ENCODE results near the gene CCNG1. TPM values are rescaled to one million over a fixed set of nuclear protein-coding genes. Genes with fewer than 3 reads are reported as not detected.

Gene CCNG1
- polyA plus RNA-seq, 1 donor (not counting 4 experiments of a cell fraction or from before 2014, with no cell fraction given), result 96.7 TPM

- Histone ChIP-seq H3K4me3 (ENCODE audit: control insufficient read depth in 2 of 3, extremely low read depth in 1 of 3, insufficient read depth in 2 of 3, low read depth in 1 of 3, low read length in 3 of 3) (no peak overlapping the region), H3K79me2 (ENCODE audit: control insufficient read depth, insufficient read depth, low read length) (peaks cover 10% of the 10 kb centered on the region), H3K36me3 (ENCODE audit: control insufficient read depth in 2 of 2, extremely low read depth in 1 of 2, insufficient read depth in 2 of 2, low read length in 2 of 2) (peaks cover 17% of the 10 kb centered on the region in 2 experiments), H3K4me2 (ENCODE audit: control insufficient read depth, extremely low read depth, insufficient read depth, low read depth, low read length) (no peak overlapping the region), H4K20me1 (ENCODE audit: control insufficient read depth, extremely low read depth, insufficient read depth, low read length) (no peaks in the 10 kb centered on the region), H3K9me1 (ENCODE audit: control insufficient read depth, extremely low read depth, insufficient read depth, low read length) (no peaks in the 10 kb centered on the region), H3K9ac (ENCODE audit: control insufficient read depth, extremely low read depth, insufficient read depth, low read length) (no peak overlapping the region), H3K27me3 (ENCODE audit: control insufficient read depth, extremely low read depth, insufficient read depth, low read length) (no peaks in the 10 kb centered on the region), H2AFZ (ENCODE audit: control insufficient read depth, low read length) (no peak overlapping the region), H3K27ac (ENCODE audit: control insufficient read depth, insufficient read depth, low read length) (no peak overlapping the region), H3K9me3 (ENCODE audit: control insufficient read depth, low read depth, low read length) (no peaks in the 10 kb centered on the region), H3K4me1 (ENCODE audit: control insufficient read depth, extremely low read depth, insufficient read depth, low read length) (no peaks in the 10 kb centered on the region)
- no peak for DNase-seq (ENCODE audit: low read depth, low spot score)
- TF ChIP-seq CTCF (optimal IDR thresholded peaks at IDR 0.05 in 1 of 3, IDR thresholded peaks at IDR 0.05 in 1 of 3, conservative IDR thresholded peaks at IDR 0.05 in 1 of 3; ENCODE audit: extremely low read depth in 1 of 3, insufficient read depth in 2 of 3, low read length in 3 of 3) (no peak), EZH2 (IDR thresholded peaks at IDR 0.05; ENCODE audit: low read length) (no peak)
- no peak for FAIRE-seq
- dilution Hi-C loops (cut with MboI; ENCODE audit: extremely low pct_ligation_motif_present, low sequenced_read_pairs), result no loop called here
Measured at GRCh38 chr5:163445345-163445744, 8.0 kb downstream of the CCNG1 start.

DNA sequence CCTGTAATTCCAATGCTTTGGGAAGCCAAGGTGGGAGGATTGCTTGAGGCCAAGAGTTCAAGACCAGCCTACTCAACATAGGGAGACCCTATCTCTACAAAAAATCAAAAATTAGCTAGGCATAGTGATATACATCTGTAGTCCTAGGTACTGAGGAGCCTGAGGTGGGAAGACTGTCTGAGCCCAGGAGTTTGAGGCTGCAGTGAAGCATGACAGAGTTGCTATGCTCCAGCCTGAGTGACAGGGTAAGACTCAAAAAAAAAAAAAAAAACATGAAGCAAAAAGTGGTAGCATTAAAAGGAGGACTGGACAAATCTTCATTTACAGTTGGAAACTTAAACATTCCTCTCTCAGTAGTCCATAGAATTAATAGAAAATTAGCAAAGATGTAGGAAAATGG lies 9.8 kb downstream of the CCNG1 start:
- Histone ChIP-seq H3K9ac (ENCODE audit: control insufficient read depth, extremely low read depth, insufficient read depth, low read length) (no peak overlapping the region), H3K36me3 (ENCODE audit: control insufficient read depth in 2 of 2, extremely low read depth in 1 of 2, insufficient read depth in 2 of 2, low read length in 2 of 2) (peaks cover 16 to 19% of the 10 kb centered on the region in 2 experiments), H3K79me2 (ENCODE audit: control insufficient read depth, insufficient read depth, low read length) (no peaks in the 10 kb centered on the region), H3K27ac (ENCODE audit: control insufficient read depth, insufficient read depth, low read length) (no peak overlapping the region), H2AFZ (ENCODE audit: control insufficient read depth, low read length) (no peak overlapping the region), H4K20me1 (ENCODE audit: control insufficient read depth, extremely low read depth, insufficient read depth, low read length) (no peaks in the 10 kb centered on the region), H3K9me1 (ENCODE audit: control insufficient read depth, extremely low read depth, insufficient read depth, low read length) (no peaks in the 10 kb centered on the region), H3K4me2 (ENCODE audit: control insufficient read depth, extremely low read depth, insufficient read depth, low read depth, low read length) (no peak overlapping the region), H3K4me3 (ENCODE audit: control insufficient read depth in 2 of 3, extremely low read depth in 1 of 3, insufficient read depth in 2 of 3, low read depth in 1 of 3, low read length in 3 of 3) (no peak overlapping the region), H3K27me3 (ENCODE audit: control insufficient read depth, extremely low read depth, insufficient read depth, low read length) (no peaks in the 10 kb centered on the region), H3K4me1 (ENCODE audit: control insufficient read depth, extremely low read depth, insufficient read depth, low read length) (no peaks in the 10 kb centered on the region), H3K9me3 (ENCODE audit: control insufficient read depth, low read depth, low read length) (no peaks in the 10 kb centered on the region)
- TF ChIP-seq CTCF (optimal IDR thresholded peaks at IDR 0.05 in 1 of 3, IDR thresholded peaks at IDR 0.05 in 1 of 3, conservative IDR thresholded peaks at IDR 0.05 in 1 of 3; ENCODE audit: extremely low read depth in 1 of 3, insufficient read depth in 2 of 3, low read length in 3 of 3), result no peak
- no peak for TF ChIP-seq EZH2 (IDR thresholded peaks at IDR 0.05; ENCODE audit: low read length)
- FAIRE-seq (no peak), DNase-seq (ENCODE audit: low read depth, low spot score) (no peak)
- dilution Hi-C loops (cut with MboI; ENCODE audit: extremely low pct_ligation_motif_present, low sequenced_read_pairs), result no loop called here

Data from keratinocyte (primary cell).